GM10266 (cell line): ENCODE results near the gene CSNK1G1.
"Not testable (repeated sequence)": the region's sequence is repeated elsewhere in the genome, so short reads cannot be mapped to it uniquely, and the experiment has no call there.

ENCODE experiments used
- DNase-seq: peaks from one replicate; pipeline ENCODE4 v3.0.0; 2012; ENCODE audit errors: extremely low spot score
- TF ChIP-seq, protein P1 (sequence below): IDR thresholded peaks from 2 replicates; pipeline ENCODE4 v1.5.1; 2012; ENCODE audit warnings: mild to moderate bottlenecking, low read depth; ENCODE audit not compliant: control insufficient read depth, insufficient read depth; ENCODE audit errors: missing control alignments

The CSNK1G1 gene

DNA sequence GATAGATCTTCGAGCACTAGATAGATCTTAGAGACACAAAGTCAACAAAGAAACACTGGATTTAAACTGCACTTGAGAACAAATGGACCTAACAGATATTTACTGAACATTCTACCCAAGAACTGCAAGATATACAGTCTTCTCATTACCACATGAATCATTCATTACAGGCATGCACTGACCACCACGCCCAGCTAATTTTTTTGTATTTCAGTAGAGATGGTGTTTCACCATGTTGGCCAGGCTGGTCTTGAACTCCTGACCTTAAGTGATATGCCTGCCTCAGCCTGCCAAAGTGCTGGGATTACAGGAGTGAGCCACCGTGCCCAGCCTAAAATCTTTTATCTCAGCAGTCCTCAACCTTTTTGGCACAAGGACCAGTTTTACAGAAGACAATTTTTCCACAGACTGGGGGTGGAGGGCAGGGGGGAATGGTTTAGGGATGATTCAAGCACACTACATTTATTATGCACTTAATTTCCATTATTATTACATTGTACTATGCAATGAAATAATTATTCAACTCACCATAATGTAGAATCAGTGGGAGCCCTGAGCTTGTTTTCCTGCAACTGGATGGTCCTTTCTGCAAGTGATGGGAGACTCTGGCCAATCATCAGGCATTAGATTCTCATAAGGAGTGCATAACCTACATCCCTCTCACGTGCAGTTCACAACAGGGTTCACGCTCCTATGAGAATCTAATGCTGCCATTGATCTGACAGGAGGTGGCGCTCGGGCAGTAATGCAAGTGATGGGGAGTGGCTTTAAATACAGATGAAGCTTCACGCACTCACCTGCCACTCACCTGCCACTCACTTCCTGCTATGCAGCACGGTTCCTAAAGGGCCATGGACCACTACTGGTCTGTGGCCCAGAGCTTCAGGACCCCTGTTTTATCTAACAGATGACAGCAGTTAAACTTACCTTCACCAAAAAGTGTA is 21.7 kb downstream of the CSNK1G1 start:
- no peak for DNase-seq
- TF ChIP-seq, protein P1, sequence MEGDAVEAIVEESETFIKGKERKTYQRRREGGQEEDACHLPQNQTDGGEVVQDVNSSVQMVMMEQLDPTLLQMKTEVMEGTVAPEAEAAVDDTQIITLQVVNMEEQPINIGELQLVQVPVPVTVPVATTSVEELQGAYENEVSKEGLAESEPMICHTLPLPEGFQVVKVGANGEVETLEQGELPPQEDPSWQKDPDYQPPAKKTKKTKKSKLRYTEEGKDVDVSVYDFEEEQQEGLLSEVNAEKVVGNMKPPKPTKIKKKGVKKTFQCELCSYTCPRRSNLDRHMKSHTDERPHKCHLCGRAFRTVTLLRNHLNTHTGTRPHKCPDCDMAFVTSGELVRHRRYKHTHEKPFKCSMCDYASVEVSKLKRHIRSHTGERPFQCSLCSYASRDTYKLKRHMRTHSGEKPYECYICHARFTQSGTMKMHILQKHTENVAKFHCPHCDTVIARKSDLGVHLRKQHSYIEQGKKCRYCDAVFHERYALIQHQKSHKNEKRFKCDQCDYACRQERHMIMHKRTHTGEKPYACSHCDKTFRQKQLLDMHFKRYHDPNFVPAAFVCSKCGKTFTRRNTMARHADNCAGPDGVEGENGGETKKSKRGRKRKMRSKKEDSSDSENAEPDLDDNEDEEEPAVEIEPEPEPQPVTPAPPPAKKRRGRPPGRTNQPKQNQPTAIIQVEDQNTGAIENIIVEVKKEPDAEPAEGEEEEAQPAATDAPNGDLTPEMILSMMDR, result no peak

DNA sequence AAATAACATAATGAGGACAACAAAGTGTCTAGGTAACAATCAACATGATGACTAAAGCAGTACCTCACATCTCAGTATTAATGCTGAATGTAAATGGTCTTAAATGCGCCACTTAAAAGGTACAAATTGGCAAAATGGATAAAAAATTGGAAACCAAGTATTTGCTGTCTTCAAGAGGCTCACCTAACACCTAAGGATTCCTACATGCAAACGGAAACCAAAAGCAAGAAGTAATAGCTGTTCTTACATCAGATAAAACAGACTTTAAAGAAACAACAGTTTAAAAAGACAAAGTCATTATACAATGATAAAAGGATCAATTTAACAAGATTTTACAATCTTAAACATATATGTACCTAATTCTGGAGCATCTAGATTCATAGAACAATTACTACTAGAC is 22.5 kb downstream of the CSNK1G1 start:
- TF ChIP-seq, protein P1, result no peak
- no peak for DNase-seq

DNA sequence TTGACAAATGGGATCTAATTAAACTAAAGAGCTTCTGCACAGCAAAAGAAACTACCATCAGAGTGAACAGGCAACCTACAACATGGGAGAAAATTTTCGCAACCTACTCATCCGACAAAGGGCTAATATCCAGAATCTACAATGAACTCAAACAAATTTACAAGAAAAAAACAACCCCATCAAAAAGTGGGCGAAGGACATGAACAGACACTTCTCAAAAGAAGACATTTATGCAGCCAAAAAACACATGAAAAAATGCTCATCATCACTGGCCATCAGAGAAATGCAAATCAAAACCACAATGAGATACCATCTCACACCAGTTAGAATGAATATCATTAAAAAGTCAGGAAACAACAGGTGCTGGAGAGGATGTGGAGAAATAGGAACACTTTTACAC is 24.3 kb downstream of the CSNK1G1 start:
- DNase-seq, result not testable (repeated sequence)

DNA sequence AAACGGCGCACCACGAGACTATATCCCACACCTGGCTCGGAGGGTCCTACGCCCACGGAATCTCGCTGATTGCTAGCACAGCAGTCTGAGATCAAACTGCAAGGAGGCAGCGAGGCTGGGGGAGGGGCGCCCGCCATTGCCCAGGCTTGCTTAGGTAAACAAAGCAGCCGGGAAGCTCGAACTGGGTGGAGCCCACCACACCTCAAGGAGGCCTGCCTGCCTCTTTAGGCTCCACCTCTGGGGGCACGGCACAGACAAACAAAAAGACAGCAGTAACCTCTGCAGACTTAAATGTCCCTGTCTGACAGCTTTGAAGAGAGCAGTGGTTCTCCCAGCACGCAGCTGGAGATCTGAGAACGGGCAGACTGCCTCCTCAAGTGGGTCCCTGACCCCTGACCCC is 29.0 kb downstream of the CSNK1G1 start:
- not testable (repeated sequence) for DNase-seq

DNA sequence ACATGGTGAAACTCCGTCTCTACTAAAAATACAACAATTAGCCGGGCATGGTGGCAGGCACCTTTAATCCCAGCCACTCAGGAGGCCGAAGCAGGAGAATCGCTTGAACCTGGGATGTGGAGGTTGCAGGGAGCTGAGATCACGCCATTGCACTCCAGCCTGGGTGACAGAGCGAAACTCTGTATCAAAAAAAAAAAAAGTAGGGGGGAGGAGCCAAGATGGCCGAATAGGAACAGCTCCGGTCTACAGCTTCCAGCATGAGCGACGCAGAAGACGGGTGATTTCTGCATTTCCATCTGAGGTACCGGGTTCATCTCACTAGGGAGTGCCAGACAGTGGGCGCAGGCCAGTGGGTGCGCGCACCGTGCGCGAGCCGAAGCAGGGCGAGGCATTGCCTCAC is 29.5 kb downstream of the CSNK1G1 start:
- not testable (repeated sequence) for DNase-seq

DNA sequence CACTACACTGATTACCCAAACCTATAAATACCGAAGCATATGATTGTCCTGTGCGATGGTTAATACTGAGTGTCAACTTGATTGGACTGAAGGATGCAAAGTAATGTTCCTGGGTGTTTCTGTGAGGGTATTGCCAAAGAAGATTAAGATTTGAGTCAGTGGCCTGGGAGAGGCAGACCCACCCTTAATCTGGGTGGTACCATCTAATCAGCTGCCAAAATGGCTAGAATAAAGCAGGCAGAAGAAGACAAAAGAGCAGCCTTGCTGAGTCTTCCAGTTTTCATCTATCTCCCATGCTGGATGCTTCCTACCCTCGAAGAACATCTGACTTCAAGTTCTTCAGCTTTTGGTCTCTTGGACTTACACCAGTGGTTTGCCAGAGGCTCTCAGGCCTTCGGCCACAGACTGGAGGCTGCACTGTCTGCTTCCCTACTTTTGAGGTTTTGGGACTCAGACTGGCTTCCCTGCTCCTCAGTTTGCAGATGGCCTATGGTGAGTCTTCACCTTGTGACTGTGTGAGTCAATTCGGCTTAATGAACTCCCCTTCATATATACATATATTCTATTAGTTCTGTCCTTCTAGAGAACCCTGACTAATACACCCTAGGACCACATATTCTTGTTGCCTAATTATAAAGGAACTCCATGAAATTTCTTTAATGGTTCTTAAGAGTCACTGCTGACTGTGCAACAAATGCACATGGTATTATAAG is 31.7 kb downstream of the CSNK1G1 start:
- no peak for DNase-seq
- TF ChIP-seq, protein P1, result no peak

DNA sequence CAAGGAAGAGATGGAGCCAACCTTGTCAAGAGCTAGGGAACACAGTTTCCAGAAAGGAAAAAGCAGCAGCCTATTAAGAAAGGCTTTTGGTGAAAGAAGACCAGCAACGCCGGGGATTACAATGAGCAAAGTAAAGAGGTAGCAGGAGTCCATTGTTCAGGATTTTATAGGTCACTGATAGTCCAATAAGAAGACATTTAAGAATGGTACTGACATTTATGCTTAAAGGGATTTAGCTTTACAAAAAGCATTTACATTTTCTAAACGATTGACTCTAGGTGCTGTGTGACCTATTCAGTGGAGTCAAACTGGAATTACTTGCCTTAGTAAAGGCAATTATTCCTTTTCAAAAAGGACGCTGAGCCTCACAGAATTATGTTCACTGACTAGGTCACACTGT is 40.8 kb downstream of the CSNK1G1 start:
- TF ChIP-seq, protein P1, result no peak
- no peak for DNase-seq

DNA sequence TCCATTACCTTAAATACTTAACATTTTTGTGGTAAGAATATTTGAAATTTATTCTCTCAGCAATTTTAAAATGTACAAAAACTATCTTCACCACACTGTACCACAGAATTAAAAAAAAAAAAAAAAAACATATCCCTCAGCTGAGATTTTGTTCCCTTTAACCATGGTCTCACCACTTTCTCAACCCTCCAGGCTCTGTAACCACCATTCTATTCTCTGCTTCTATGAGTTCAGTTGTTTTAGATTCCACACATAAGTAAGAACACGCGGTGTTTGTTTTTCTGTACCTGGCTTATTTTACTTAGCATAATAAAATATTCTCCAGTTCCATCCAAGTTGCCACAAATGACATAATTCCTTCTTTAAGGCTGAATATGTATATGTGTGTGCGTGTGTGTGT is 41.5 kb downstream of the CSNK1G1 start:
- TF ChIP-seq, protein P1, result no peak
- no peak for DNase-seq
